Measurements from ENCODE around the gene SLAMF7.
"Not testable (repeated sequence)": the region's sequence is repeated elsewhere in the genome, so short reads cannot be mapped to it uniquely, and the experiment has no call there.

The SLAMF7 gene

DNA sequence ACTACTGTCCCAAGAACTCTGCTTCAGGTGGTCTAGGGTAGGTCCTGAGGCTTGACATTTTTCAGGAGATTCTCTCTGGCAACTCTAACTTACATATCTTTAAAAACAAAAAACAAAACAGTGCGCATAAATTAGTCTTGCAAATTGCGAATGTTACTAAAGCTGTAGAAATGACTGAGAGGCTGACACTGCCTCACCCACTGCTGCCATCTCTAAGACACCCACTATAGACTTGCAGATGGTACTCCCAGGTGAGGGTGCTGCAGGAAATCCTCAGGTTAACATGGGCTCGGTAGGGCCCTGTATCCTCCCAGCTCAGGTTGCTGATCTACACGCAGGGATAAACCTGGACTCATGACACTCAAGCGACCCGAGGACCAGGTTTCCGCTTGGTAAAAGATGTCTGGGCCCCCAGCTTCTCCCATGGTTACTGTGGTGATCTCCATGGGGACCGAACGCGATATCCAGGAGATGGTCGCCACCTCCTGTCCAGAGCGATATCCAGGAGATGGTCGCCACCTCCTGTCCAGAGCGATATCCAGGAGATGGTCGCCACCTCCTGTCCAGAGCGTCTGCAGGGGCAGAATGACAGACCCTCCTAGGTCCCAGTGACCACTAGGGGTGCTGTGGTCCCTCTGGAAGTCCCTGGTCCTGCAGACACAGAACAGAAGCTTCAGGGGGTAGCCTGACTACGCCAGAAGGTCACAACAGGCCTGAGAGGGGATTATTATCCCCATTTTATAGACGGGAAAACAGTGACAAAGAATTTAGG lies 40.8 kb downstream of the SLAMF7 start:
- no peak for DNase-seq (ENCODE audit: low read depth, low spot score)
- TF ChIP-seq CTCF (IDR thresholded peaks at IDR 0.05; ENCODE audit: insufficient read depth, low read length, missing control alignments), result no peak
- H3K4me3 ChIP-seq (ENCODE audit: low read depth, low read length), result no peak overlapping the region
- ChIA-PET POLR2A (no interaction called here), CTCF (interaction anchor here (1.1 kb wide), 1 partner anchor 18 kb away, joined by 3 read pairs; no protein-coding TSS in a partner anchor)

DNA sequence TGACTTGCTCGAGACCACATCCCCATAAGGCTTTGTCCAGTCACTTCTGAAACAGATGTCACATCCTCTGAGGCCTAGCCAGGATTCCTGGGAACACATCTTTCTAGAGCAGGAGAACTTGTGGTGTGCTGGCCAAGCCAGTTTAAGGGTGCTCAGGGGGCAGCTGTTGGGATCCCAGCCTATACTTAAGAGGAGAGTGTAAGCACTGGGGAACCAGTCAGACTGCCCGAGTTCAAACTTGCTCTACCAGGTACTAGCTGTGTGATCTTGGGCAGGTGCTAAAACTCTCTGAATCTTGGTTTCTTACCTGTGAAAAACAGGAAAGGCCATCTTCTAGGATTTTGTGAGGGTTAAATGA lies 41.3 kb downstream of the SLAMF7 start:
- DNase-seq (ENCODE audit: low read depth, low spot score), result no peak
- ChIA-PET CTCF (interaction anchor here (1.1 kb wide), 1 partner anchor 18 kb away, joined by 3 read pairs; no protein-coding TSS in a partner anchor), POLR2A (no interaction called here)
- TF ChIP-seq CTCF (IDR thresholded peaks at IDR 0.05; ENCODE audit: insufficient read depth, low read length, missing control alignments), result no peak
- H3K4me3 ChIP-seq (ENCODE audit: low read depth, low read length), result no peak overlapping the region

DNA sequence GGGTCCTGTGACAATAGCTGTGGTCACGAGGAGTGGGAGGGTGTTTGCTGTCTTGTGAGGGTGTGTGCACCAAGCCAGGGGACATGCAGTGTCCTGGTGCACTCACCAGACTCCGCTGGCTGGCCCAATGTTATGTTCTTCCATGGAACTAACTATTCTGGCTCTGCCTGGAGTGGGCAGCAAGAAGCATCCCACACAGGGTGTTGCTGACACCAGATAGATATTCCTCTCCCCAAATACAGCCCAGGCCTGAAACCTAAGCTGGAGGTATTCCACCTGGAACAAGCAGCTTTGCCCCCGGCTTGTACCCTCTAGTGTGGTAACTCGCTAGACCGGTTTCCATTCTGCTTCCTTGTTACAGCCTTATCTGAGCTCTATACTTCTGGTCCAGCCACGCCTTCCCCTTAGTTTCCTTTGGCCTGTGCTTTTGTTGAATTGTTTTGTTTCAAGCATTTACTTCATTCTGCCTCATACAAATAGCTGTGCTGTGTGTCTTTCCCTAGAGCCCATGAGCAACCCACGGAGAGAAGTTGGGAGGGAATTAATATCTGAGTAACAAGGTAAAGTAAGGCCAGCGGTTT lies 42.2 kb downstream of the SLAMF7 start:
- no peak overlapping the region for H3K4me3 ChIP-seq (ENCODE audit: low read depth, low read length)
- DNase-seq (ENCODE audit: low read depth, low spot score), result no peak
- no peak for TF ChIP-seq CTCF (IDR thresholded peaks at IDR 0.05; ENCODE audit: insufficient read depth, low read length, missing control alignments)
- POLR2A ChIA-PET, result no interaction called here
- CTCF ChIA-PET, result no interaction called here

DNA sequence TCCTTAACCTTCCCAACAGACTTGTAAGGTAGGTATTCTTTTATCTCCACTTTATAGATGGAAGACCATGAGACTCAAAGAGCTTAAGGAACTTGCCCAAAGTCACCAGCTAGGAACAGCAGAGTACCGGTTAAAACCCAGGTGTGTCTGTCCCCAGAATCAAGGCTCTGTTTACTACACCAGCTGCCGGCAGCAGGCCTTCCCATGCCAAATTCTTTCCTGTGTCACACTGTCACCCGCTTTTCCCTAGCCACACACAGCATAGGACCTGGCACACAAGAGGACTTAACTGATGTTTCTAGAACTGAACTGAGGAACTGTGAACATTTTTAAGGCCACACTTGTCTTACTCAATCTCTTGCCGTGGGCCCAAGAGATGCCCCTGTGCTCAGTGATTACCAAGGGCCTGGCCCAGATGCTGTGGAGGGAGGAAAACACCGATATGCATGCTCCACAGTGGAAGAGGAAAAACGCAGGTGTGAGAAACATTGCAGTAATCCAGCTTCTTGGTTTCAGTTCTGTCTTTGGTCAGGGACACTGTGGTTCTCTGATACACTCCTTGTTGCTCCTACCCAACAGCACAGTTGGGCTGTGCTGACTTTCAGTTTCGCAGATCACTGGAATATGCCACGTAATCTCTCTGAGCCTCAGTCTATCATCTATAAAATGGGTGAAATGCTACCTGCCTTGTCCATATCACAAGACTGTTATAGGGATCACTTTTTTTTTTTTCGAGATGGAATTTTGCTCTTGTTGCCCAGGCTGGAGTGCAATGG lies 43.1 kb downstream of the SLAMF7 start:
- POLR2A ChIA-PET, result no interaction called here
- CTCF ChIA-PET, result no interaction called here
- no peak for TF ChIP-seq CTCF (IDR thresholded peaks at IDR 0.05; ENCODE audit: insufficient read depth, low read length, missing control alignments)

GRCh38 chr1:160782988-160783765 lies 44.1 kb downstream of the SLAMF7 start:
- POLR2A ChIA-PET; H3K4me3 ChIP-seq (ENCODE audit: low read depth, low read length); DNase-seq (ENCODE audit: low read depth, low spot score); CTCF ChIA-PET: not testable (repeated sequence)

More for the DNA sequence above, 43.1 kb downstream of the SLAMF7 start:
- DNase-seq (ENCODE audit: low read depth, low spot score), result no peak
- H3K4me3 ChIP-seq (ENCODE audit: low read depth, low read length), result no peak overlapping the region

DNA sequence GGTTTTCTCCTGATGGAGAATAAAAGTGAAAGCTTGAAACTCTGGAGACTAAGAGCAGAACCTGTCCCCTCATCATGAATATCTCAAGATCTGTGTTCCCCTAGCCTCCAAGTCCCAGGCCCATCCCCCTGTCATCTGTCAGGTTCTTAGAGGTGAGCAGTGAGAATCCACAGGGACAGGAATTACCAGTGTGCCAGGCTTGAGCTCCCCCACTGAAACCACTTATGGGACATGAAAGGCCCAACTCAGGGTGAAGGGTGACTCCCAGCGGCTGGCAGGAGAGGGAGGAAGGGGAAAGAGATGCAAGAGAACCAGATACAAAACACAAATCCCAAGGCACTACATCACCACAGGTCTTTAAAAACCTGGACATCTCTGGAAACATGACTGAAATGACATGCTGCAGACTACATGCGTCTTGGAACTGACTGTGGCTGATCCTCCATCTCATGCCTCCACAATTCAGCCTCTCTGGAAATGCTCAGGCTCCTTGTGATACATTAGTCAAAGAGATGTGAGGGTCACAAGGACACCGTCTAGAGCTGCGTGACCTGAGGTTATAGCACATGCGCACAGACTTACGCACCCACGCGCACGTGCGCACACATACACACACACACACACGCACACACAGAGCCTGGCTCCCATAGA lies 50.1 kb downstream of the SLAMF7 start:
- H3K4me3 ChIP-seq (ENCODE audit: low read depth, low read length), result no peak overlapping the region
- DNase-seq (ENCODE audit: low read depth, low spot score), result no peak
- TF ChIP-seq CTCF (IDR thresholded peaks at IDR 0.05; ENCODE audit: insufficient read depth, low read length, missing control alignments), result no peak
- POLR2A ChIA-PET, result no interaction called here
- CTCF ChIA-PET, result no interaction called here
